GM19395 (cell line): ENCODE results near the gene COX14.
A peak's percentile ranks its signal among the peaks of the same experiment; 100 is the strongest.
"Not testable (repeated sequence)": the region's sequence is repeated elsewhere in the genome, so short reads cannot be mapped to it uniquely, and the experiment has no call there.

Experiments
- ATAC-seq: cut with Tn5 transposase; IDR thresholded peaks from one replicate; pipeline ENCODE4 v1.9.1; 2021; ENCODE audit warnings: mild to moderate bottlenecking, moderate library complexity; ENCODE audit not compliant: unreplicated experiment

Gene COX14

GRCh38 chr12:50111693-50112455, at the start of gene COX14:
TSS of gene COX14 (plus strand) at chr12:50112236. CDS start at chr12:50120044, 7,808 bp downstream.
- ATAC-seq: peak; percentile 86

DNA sequence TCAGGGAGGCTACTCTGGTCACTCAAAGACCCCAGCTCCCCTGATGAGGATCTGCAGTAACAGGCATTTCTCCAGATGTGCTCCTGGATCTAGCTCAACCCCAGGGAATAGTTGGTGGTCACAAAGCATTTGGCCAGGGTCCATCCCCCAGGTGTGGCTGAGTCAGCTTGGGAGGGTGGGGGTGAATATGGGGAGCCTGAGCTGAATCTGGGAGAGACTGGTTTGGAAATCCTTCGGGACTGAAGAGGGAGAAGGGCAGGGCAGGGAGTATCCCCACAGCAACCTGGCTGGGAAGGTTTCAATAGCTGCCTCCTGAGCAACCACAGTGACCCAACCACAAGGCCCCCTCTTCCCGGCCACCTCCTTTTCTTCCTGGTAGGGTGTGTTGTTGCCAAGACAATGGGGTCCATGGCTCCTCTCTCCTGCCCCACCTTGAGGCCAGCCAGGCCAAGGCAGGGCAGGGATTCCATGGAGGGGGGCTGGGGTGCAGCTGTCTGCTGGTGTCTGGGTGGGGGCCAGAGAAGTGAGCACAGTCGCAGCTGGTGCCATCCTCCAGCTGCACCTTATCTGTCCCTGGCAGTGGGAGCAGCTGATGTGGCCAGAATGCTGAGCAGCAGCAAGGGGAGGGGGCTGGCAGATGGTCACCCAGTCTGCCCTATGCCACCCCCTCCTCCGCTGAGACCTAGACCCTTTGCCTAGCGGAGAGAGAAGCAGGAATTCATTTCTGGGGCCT, 49.1 kb upstream of the COX14 start:
- no peak for ATAC-seq

DNA sequence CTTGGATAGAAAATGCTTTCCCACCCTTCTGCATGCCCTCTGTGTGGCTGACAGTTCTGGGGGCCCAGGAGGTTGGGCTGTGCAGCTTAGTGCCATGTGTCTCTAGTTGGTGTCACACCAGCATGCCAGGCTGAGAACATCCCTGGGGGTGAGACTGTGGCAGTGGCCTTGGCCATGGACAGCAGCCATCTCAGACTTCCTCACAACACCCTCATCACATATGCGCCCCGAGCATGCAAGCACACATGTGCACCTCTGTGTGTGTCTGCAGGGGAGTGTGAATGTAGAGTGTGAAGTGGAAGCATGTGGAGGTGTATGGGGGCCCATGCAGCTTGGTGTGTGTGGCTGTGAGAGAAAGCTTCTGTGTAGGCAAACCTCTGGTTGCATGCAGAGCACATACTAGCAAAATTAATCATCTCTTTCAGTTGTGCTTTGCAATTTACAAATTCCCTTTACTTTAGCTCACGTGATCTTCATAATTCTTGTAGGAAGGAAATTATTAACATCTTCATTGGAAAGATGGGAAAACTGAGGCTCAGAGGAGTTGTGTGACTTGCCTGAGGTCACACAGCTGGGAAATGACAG, 46.2 kb upstream of the COX14 start:
- no peak for ATAC-seq

- ATAC-seq: no peak
Measured at GRCh38 chr12:50066402-50066801, 45.6 kb upstream of the COX14 start.

DNA sequence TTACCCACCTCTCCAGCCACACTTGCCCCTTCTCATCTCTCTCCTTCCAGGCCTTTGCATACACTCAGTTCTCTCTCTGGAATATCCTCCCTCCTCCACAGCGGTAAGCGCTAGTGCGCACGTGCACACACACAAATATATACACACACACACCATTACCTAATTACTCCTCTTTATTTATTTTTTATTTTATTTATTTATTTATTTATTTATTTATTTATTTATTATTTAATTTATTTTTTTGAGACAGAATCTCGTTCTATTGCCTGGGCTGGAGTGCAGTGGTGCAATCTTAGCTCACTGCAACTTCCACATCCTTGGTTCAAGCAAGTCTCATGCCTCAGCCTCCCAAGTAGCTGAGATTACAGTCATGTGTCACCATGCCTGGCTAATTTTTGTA, 43.0 kb upstream of the COX14 start:
- ATAC-seq: no peak

- no peak for ATAC-seq
Measured at GRCh38 chr12:50069539-50069938, 42.5 kb upstream of the COX14 start.

- ATAC-seq: no peak
Measured at GRCh38 chr12:50070314-50071060, 41.5 kb upstream of the COX14 start.

DNA sequence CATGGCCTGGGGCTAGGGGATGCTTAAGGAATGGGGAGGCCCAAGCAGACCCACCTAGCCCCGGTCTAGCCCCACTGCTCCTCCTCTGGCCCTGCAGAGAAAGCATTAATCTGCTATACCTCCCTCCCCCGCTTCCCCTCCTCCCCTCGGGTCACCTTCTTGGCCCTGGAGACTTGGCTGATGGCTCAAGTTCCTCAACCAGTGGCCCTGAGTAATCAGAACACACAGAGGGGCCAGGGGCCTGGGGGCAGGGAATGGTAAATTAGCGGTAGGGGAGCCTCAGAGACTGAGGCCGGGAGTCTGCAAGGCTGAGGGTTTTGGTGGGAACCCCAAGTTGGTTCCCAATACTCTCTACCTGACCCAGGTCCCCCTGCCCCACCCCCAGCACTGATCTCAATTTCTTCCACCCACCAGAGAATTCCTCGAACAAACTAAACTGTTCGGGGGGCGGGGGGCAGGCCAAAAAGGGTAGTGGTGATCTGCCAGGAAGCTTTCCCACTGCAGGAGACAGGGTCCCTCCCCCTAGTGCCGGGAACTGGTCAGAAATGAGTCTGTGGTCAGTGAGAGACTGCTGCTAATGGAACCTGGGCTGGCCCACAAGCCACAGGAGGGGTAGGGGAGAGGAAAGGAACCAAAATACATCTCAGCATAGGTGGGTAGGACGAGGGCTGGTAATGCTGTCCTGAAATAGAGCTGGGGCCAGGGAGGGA, 39.7 kb upstream of the COX14 start:
- ATAC-seq: no peak

GRCh38 chr12:50073206-50073605, 38.8 kb upstream of the COX14 start:
- no peak for ATAC-seq

- ATAC-seq: no peak
Measured at GRCh38 chr12:50073712-50074111, 38.3 kb upstream of the COX14 start.

DNA sequence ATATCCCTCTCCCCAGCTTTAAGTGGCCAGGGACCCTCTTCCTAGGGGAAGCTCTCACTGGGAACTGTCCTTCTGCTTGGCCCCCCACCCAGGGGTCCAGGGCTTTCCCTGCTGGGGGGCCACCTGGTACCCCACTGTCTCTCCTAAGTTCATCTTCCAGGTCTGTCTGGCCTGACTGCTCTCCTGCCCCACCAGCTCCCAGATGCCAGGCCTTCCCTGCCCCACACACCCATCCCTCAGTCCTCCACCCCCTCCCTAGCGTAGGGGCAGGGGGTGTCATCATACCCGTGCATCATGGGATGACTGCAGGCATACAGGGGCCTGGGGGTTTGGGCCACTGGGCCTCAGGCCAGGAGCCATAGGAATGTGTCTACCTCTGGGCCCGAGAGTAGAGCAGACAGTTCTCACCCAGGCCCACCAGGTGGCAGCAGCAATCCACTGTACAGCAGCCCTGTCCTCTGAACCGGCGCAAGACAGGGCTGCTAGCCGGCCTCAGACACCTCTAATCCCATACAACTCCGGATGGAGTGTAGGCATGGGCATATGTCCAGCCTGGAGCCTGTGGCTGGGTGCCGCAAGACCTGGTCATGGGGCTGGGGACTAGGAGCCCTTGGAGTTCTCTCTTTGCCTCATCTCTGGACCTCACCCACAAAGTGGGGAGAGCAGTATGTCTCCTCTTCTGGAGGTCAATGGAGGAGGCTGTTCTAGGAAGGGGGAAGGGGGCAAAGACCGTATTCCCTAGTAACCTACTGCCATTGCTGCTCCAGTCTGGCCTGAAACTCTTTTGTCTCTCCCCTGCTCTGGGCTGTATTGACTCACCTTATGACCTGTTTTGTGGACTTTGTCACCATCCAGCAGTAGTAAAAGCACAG, 36.9 kb upstream of the COX14 start:
- ATAC-seq: peak; percentile 76

- no peak for ATAC-seq
Measured at GRCh38 chr12:50075808-50076170, 36.2 kb upstream of the COX14 start.

DNA sequence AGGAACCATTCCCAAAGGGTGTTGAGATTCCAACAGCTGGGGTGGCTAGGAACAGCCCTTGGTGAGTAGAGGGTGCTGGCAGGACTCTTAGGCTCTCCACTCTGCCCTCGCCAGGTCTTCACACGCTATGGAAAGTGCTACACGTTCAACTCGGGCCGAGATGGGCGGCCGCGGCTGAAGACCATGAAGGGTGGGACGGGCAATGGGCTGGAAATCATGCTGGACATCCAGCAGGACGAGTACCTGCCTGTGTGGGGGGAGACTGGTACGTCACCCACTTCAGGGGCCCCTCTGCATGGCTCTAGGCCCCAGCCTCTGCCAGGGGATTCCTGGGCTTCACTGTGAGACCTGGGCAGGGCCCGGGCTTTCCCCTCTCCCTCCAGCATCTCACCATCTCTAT, 34.9 kb upstream of the COX14 start:
- ATAC-seq: no peak

GRCh38 chr12:50078281-50078680, 33.8 kb upstream of the COX14 start:
- no peak for ATAC-seq

DNA sequence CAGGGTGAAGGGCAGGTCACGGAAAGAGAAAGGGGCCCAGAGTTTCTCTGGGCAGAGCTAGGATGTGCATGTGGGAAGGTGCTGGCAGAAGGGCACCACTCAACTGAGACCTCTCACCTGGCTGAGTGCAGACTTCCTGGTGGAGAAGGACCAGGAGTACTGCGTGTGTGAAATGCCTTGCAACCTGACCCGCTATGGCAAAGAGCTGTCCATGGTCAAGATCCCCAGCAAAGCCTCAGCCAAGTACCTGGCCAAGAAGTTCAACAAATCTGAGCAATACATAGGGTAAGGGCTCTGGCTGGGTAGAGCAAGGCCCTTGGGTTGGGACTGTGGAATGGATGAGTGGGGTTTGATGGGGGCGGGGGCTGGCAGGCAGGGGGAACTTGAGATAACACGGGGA, 32.3 kb upstream of the COX14 start:
- no peak for ATAC-seq

DNA sequence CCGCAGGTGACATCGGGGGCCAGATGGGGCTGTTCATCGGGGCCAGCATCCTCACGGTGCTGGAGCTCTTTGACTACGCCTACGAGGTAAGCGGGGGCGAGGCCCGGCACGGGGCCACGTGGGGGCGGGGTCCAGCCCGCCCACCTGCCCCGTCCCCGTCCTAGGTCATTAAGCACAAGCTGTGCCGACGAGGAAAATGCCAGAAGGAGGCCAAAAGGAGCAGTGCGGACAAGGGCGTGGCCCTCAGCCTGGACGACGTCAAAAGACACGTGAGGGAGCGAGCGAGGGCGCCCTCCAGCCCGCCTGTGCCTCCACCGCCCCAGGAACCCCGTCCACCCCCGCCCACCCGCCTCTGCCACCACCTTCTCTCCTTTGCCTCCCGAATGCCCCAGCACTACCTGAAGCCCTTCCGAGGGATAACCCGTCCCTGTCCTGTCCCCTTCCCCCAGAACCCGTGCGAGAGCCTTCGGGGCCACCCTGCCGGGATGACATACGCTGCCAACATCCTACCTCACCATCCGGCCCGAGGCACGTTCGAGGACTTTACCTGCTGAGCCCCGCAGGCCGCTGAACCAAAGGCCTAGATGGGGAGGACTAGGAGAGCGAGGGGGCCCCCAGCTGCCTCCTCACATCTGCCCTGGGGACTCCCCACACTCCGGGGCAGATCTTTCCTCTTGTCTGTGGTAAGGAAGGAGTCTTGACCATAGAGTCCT, 30.8 kb upstream of the COX14 start:
- ATAC-seq: no peak

GRCh38 chr12:50082644-50083043, 29.4 kb upstream of the COX14 start:
- no peak for ATAC-seq

- ATAC-seq: no peak
Measured at GRCh38 chr12:50083301-50083700, 28.7 kb upstream of the COX14 start.

GRCh38 chr12:50084409-50084774, 27.6 kb upstream of the COX14 start:
- not testable (repeated sequence) for ATAC-seq
